HG02885 (cell line): ENCODE results near the gene EEF1AKMT4.
A peak's percentile ranks its signal among the peaks of the same experiment; 100 is the strongest.

Experiments
- ATAC-seq: cut with Tn5 transposase; IDR thresholded peaks from one replicate; pipeline ENCODE4 v1.9.1; 2021; ENCODE audit warnings: mild to moderate bottlenecking; ENCODE audit not compliant: unreplicated experiment, poor library complexity

EEF1AKMT4 gene

GRCh38 chr3:184249412-184250166, at the start of gene EEF1AKMT4:
TSS of gene EEF1AKMT4 (plus strand) at chr3:184249672. CDS start at chr3:184249695, 23 bp downstream.
- ATAC-seq = peak; percentile 86

DNA sequence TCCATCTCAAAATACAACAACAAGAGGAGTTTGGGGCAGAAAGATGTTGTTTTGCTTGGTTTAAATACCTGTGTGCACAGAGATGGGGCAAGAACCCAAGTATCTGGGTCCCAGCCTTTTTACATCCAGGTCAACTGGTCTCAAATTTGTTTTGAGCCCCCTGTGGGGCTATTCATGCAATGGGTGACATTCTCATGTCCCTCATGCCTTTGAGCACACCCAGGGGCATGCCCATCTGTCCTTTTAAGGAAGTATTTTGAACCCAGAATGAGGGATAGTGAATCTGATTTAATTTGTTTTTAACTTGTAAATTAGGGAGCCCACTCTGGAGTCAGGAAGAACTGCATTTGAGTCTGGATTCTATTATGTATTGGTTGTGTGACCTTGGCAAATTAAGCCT, 48.6 kb upstream of the EEF1AKMT4 start:
- no peak for ATAC-seq

DNA sequence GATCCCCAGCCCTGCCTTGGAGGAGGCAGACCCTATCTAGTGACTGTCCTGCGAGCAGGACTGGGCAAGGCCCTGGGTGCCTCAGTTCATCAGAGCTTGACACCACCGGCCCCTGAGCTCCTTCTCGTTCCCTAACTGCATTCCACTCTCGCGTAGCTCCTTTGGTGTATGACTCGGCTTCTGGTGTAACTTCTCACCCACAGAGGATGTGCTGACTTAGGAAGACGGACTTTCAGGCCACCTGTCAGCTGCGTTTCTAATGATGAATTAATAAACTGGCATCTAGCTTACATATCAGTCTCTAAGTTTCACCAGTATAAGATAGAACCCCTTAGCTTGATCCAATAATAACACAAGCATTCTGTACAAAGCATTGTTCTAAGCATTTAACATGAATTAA, 45.9 kb upstream of the EEF1AKMT4 start:
- ATAC-seq = no peak

- no peak for ATAC-seq
Observed at GRCh38 chr3:184209146-184209923, 40.1 kb upstream of the EEF1AKMT4 start.

- ATAC-seq = no peak
Observed at GRCh38 chr3:184211297-184211696, 38.2 kb upstream of the EEF1AKMT4 start.

DNA sequence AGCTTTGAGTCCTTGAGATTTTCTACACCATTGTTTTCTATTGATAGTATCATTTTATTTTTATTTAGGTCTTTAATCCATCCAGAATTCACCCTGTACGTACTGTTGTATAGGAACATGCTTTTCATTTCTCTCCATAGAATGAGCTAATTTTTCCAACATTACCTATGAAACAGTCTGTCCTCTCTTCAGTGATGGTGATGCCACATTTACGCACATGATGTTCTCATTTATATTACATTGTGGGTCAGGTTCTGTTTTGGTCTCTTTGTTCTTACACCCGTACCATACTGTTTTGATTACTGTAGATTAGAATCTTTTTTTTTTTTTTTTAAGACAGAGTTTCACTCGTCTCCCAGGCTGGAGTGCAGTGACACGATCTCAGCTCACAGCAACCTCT, 37.8 kb upstream of the EEF1AKMT4 start:
- ATAC-seq = no peak

DNA sequence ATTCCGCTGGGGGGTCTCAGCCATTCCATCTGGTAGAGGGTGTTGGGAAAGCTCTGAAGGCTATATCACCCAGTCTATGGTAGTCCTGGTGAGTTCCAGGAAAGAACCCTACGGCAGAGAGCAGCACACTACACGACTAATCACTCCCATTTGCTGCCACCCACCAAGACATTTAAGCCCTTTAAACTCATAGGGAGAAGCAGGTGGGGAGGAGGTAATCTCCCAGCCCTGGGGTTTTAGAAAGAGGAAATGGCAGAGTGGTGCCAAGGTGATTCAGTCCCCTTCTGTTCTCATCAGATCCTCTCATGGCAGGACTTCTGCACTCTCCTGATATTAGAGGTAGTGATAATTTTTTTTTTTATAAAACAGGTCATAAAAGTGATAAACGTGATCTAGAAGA, 30.7 kb upstream of the EEF1AKMT4 start:
- no peak for ATAC-seq

- ATAC-seq = no peak
Observed at GRCh38 chr3:184222521-184222920, 27.0 kb upstream of the EEF1AKMT4 start.

DNA sequence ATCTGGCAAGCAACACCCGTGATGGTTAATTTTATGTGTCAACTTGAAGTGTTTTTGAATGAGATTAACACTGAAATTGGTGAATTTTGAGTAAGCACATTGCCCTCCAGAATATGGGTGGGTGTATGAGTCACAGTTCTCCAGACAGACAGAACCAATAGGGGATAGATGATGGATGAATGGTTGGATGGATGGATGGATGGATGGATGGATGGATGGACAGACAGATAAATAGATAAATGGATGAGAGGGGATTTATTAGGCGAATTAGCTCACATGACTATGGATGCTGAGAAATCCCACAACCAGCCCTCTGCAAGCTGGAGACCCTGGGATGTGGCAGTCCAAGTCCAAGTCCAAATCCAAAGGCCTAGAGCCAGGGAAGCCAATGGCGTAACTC, 25.5 kb upstream of the EEF1AKMT4 start:
- ATAC-seq = no peak

- no peak for ATAC-seq
Observed at GRCh38 chr3:184227481-184227935, 22.0 kb upstream of the EEF1AKMT4 start.

DNA sequence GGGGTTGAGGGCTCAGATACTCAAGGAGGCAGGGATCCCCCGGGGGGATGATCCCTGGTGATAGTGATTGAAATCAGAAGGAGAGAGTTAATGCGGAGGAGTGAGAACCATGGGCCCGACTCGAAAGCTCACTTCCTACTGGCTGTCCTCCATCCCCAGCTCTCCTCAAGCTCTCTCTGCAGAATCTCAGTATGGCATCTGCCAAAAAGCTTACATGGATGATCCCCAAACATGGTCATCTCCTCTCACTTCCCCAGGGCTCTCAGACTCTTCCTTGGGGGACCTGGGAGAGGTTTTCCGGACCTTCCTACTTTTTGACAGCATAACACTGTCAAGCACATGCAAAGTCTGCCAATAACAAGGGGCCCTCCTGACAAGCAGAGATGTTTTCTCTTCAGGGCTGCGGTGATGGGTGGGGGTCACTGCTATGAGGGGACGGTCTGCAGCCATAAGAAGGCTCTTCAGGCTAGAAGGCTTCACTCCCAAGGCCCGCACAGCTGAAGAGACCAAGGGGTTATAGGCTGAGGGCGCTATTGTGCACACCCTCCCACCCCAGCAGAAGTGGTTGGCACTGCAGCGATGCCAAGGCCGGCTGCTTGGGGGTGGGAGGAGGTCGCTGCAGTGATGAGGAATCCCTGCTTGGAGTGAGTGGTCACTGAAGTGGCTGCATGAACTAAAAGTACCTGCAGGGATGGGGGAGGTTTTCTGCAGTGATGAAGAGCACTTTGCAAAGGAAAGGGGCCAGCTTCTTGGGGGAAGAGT, 20.9 kb upstream of the EEF1AKMT4 start:
- no peak for ATAC-seq

GRCh38 chr3:184229394-184230080, 19.9 kb upstream of the EEF1AKMT4 start, which contains the start of gene VWA5B2:
TSS of gene VWA5B2 (plus strand) at chr3:184229585. CDS start at chr3:184230529, 944 bp downstream.
- peak; percentile 65 for ATAC-seq

DNA sequence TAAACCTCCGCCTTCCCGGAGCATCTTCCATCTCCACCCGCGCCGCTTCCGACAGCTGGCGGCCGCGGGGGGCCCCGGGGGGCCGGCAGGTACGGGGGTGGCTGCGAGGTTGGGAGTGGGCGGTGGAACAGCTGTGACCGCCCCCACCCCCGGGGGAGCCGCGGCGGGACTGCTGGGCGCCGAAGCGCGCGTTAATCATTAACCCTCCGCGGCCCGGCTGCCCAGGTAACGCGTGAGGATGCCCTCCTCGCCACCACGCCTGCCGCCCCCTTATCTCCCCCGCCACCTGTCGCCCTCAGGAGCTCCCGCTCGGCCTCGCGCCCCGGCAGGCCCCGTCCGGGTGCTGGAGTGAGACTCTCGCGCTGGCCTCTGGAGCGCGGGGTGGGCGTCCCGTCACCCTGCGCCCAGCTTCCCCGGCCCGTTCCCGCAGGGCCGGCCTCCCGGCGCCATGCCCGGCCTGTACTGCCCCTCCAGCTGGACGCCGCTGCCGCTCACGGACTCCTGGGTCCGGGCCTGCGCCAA, 19.3 kb upstream of the EEF1AKMT4 start:
- ATAC-seq = no peak

- no peak for ATAC-seq
Observed at GRCh38 chr3:184230603-184231528, 18.6 kb upstream of the EEF1AKMT4 start.

DNA sequence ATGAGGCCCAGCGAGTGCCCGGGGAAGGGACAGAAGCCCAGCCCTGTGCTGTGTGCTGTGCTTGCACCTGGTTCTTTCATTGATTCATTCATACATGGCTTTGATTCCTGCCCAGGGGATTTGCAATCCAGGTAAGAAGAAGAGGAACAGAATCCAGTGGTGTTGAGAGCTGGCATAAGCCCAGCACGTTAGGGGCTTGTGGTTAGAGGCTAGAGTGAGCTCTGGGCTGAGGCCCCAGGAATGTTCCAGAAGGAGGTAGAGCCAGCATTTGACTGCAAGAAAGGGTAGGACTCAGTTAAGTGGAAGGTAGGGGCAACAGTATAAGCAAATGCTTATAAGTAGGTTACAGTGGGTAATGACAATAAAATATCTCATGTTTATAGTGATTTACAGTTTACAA, 17.8 kb upstream of the EEF1AKMT4 start:
- ATAC-seq = no peak

DNA sequence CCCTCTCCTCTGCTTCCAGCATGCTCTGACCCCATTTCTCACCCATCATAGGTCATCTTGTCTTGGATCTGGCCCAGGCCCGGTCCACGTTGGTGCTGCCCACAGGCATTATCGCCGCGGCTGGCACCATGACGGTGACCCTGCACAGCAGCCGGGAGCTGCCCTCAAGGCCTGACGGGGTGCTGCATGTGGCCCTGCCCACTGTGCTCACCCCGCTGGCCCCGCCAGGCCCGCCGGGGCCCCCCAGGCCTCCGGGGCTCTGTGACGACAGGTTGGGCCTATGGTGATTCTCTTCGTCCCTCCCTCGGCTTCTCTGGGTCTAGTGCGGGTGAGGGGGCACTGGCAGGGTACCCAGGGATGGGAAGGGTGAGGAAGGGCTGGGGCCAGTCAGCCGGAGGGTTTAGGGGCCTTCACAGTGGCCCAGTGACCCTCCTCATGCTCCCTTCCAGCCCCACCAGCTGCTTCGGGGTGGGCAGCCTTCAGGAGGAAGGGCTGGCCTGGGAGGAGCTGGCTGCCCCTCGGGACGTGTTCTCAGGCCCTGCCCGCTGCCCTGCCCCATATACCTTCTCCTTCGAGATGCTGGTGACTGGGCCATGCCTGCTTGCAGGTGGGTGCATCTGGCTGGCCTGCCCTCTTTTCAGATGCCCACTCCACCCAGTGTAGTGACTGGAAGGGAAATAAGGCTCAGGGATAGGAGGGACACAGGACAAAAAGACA, 16.2 kb upstream of the EEF1AKMT4 start:
- ATAC-seq = no peak

DNA sequence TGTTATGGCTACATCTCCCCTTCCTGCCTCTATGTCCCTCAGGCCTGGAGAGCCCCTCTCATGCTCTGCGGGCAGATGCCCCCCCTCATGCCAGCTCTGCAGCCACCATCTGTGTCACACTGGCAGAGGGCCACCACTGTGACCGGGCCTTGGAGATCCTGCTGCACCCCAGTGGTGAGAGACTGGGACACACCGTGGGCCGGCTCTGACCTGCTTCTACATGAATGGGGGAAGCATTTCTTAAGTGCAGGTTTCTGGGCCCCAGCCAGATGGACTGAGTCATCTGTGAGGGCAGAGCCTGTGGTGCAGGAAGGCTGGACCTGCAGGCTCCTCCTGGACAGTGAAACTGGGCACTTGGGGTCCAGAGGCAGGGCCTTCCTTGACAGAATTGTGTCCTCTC, 15.2 kb upstream of the EEF1AKMT4 start:
- no peak for ATAC-seq

- no peak for ATAC-seq
Observed at GRCh38 chr3:184234671-184235380, 14.6 kb upstream of the EEF1AKMT4 start.
